GM10266 (cell line): Measurements from ENCODE around the gene TPRG1L.

Source experiments
- DNase-seq: peaks from one replicate; pipeline ENCODE4 v3.0.0; 2012; ENCODE audit errors: extremely low spot score
- TF ChIP-seq, protein P1 (sequence below): IDR thresholded peaks from 2 replicates; pipeline ENCODE4 v1.5.1; 2012; ENCODE audit warnings: mild to moderate bottlenecking, low read depth; ENCODE audit not compliant: control insufficient read depth, insufficient read depth; ENCODE audit errors: missing control alignments

Gene TPRG1L

GRCh38 chr1:3588395-3588794 lies 36.4 kb upstream of the TPRG1L start:
- TF ChIP-seq, protein P1, sequence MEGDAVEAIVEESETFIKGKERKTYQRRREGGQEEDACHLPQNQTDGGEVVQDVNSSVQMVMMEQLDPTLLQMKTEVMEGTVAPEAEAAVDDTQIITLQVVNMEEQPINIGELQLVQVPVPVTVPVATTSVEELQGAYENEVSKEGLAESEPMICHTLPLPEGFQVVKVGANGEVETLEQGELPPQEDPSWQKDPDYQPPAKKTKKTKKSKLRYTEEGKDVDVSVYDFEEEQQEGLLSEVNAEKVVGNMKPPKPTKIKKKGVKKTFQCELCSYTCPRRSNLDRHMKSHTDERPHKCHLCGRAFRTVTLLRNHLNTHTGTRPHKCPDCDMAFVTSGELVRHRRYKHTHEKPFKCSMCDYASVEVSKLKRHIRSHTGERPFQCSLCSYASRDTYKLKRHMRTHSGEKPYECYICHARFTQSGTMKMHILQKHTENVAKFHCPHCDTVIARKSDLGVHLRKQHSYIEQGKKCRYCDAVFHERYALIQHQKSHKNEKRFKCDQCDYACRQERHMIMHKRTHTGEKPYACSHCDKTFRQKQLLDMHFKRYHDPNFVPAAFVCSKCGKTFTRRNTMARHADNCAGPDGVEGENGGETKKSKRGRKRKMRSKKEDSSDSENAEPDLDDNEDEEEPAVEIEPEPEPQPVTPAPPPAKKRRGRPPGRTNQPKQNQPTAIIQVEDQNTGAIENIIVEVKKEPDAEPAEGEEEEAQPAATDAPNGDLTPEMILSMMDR = no peak
- no peak for DNase-seq

DNA sequence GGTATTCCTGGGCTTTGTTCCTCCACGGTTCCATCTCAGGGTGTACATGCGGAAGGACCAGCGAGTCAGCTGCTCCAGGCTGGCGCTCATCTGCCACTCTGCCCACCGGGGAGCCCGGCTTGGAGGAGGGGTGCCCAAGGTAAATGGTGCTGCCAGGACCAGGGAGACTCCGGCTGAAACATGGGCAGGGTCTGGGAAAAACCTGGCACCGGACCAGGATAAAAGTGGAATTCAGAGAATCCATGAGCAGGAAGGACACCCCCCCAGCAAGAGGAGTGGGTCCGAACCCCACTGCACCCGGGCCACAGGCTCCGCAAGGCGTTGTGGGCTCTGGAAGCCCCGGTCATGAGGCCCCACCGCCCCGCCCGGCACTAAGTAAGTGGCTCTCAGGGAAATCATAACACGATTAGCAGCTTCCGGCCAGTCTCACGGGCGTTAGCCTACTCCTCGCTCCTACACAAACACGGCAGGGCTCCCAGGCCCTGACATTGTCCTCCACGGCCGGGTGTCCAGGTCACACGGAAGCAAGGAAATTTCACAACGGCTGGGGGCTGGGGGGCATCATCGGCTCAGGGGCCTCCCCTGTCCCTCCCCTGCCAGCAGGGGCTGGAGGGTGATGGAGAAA lies 34.6 kb upstream of the TPRG1L start:
- TF ChIP-seq, protein P1 = no peak
- DNase-seq = no peak

DNA sequence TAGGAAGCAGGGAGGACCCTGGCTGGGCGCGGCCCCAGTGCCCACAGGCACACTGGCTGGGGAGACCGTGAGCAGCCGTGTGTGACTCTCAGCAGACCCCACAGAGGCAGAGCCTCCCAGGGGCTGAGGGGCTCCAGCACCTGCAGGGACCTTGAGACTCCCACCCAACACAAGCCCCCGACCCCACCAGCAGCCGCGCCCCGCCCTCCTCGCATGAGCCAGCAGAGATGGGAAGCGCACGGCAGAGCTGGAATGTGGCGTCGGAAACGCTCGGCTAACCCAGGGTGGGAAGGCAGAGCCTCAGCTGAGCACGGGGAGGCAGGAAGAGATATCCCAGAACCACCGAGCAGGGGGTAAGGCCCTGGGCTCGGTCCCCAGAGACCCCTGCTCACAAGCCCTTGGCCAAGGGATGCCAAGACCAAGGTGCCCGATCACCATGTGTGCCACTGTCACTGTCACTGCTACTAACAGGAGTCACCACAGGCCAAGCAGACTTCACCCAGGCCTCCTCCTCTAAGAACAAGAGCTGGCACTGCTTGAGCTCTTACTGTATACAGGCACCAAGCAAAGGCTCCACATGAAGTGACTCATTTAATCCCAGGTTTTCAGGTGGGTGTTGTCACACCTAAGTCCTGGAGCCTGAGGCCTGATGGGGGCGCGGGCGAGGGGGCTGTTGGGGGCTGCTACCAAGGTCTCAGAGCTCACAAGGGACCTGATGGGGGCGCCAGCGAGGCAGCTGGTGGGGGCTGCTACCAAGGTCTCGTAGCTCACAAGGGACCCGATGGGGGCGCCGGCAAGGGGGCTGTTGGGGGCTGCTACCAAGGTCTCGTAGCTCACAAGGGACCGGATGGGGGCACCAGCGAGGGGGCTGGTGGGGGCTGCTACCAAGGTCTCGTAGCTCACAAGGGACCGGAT lies 33.6 kb upstream of the TPRG1L start:
- TF ChIP-seq, protein P1 = no peak
- DNase-seq = no peak

- no peak for DNase-seq
- TF ChIP-seq, protein P1 = no peak
Measured at GRCh38 chr1:3593334-3593733, 31.5 kb upstream of the TPRG1L start.

GRCh38 chr1:3593745-3594144 lies 31.1 kb upstream of the TPRG1L start:
- TF ChIP-seq, protein P1 = no peak
- DNase-seq = no peak

DNA sequence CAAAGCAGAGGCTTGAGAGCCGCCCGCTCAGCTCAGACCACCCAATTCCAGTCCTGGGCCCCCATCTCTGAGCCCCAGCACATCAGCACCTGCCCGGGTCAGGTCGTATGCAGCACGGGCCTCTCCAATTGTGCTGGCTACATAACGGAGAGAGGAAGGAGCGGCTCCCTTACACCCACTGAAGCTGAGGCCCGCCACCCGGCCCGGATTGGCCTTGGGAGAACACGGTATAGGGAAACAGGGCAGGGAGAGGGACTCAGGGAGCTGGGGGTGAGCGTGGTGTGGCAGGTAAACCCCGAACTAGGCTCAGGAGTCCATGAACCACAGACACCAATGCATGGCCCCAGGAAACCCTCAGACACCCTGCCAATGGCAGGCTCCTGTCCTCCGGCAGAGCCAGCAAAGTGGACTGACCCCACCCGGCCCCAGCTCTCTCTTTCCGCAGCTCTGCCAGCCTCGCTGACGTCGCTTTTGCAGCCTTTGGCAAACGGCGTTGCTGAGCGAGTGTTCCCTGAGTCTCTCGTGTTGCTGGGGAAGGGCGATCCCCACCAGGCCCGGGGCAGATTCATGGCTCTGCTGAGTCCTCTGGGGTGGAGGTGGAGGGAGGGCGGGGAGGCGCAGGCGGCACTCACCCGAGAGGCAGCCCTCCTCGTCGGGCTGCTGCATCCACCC lies 30.0 kb upstream of the TPRG1L start:
- DNase-seq = no peak
- TF ChIP-seq, protein P1 = no peak

- no peak for DNase-seq
- TF ChIP-seq, protein P1 = no peak
Measured at GRCh38 chr1:3595949-3596348, 28.9 kb upstream of the TPRG1L start.
